ENCODE measurements around the gene MLLT11.

The MLLT11 gene

DNA sequence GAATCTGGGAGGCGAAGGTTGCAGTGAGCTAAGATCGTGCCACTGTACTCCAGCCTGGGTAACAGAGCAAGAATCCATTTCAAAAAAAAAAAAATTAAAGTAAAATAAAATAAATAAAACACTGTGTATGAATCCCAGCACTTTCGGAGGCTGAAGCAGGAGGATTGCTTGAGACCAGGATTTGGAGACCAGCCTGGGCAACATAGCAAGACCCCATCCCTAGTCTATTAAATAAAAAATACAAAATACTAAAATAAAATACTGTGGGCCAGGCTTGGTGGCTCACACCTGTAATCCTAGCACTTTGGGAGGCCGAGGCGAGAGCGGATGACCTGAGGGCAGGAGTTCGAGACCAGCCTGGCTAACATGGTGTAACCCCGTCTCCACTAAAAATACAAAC lies 28.0 kb upstream of the MLLT11 start:
- TF ChIP-seq, protein P1, sequence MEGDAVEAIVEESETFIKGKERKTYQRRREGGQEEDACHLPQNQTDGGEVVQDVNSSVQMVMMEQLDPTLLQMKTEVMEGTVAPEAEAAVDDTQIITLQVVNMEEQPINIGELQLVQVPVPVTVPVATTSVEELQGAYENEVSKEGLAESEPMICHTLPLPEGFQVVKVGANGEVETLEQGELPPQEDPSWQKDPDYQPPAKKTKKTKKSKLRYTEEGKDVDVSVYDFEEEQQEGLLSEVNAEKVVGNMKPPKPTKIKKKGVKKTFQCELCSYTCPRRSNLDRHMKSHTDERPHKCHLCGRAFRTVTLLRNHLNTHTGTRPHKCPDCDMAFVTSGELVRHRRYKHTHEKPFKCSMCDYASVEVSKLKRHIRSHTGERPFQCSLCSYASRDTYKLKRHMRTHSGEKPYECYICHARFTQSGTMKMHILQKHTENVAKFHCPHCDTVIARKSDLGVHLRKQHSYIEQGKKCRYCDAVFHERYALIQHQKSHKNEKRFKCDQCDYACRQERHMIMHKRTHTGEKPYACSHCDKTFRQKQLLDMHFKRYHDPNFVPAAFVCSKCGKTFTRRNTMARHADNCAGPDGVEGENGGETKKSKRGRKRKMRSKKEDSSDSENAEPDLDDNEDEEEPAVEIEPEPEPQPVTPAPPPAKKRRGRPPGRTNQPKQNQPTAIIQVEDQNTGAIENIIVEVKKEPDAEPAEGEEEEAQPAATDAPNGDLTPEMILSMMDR (conservative IDR thresholded peaks at IDR 0.05; ENCODE audit: low read depth, low read length) = no peak
- H3K4me3 ChIP-seq (ENCODE audit: low read length) = no peak overlapping the region
- no peak for DNase-seq (ENCODE audit: low read depth)

GRCh38 chr1:151035167-151035566 lies 25.0 kb upstream of the MLLT11 start:
- no peak overlapping the region for H3K4me3 ChIP-seq (ENCODE audit: low read length)
- TF ChIP-seq, protein P1 (conservative IDR thresholded peaks at IDR 0.05; ENCODE audit: low read depth, low read length) = no peak
- DNase-seq (ENCODE audit: low read depth) = no peak

GRCh38 chr1:151036356-151036755 lies 23.8 kb upstream of the MLLT11 start, which contains the start of gene BNIPL:
Gene BNIPL, plus strand, starts transcription at chr1:151036586. Its CDS starts 140 bp downstream, at chr1:151036726.
- no peak within 1 kb of the TSS for H3K4me3 ChIP-seq (ENCODE audit: low read length)
- TF ChIP-seq, protein P1 (conservative IDR thresholded peaks at IDR 0.05; ENCODE audit: low read depth, low read length) = no peak
- no peak for DNase-seq (ENCODE audit: low read depth)

GRCh38 chr1:151037032-151037431 lies 23.2 kb upstream of the MLLT11 start:
- TF ChIP-seq, protein P1 (conservative IDR thresholded peaks at IDR 0.05; ENCODE audit: low read depth, low read length) = no peak
- no peak for DNase-seq (ENCODE audit: low read depth)
- H3K4me3 ChIP-seq (ENCODE audit: low read length) = no peak overlapping the region

GRCh38 chr1:151039521-151039920 lies 20.7 kb upstream of the MLLT11 start:
- H3K4me3 ChIP-seq (ENCODE audit: low read length) = no peak overlapping the region
- no peak for DNase-seq (ENCODE audit: low read depth)
- TF ChIP-seq, protein P1 (conservative IDR thresholded peaks at IDR 0.05; ENCODE audit: low read depth, low read length) = no peak

GRCh38 chr1:151043163-151043562 lies 17.0 kb upstream of the MLLT11 start:
- TF ChIP-seq, protein P1 (conservative IDR thresholded peaks at IDR 0.05; ENCODE audit: low read depth, low read length) = no peak
- no peak for DNase-seq (ENCODE audit: low read depth)
- no peak overlapping the region for H3K4me3 ChIP-seq (ENCODE audit: low read length)

DNA sequence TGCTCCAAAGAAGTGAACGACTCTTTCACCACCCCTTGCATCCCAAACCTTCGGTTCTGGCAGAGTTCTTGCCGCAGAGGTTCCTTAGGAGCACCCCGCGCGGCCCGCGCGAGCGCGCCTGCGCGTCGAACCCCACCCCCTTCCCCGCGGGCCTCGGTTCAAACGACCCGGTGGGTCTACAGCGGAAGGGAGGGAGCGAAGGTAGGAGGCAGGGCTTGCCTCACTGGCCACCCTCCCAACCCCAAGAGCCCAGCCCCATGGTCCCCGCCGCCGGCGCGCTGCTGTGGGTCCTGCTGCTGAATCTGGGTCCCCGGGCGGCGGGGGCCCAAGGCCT lies 12.6 kb upstream of the MLLT11 start, which contains the start of gene C1orf56:
Gene C1orf56, plus strand, starts transcription at position 161 of the 334 bp plus-strand sequence. Its CDS starts 97 bp downstream, at position 258.
- peak within 1 kb of the TSS; percentile 79 for H3K4me3 ChIP-seq (ENCODE audit: low read length)
- DNase-seq (ENCODE audit: low read depth) = no peak
- TF ChIP-seq, protein P1 (conservative IDR thresholded peaks at IDR 0.05; ENCODE audit: low read depth, low read length) = no peak

Measured in retinal pigment epithelial cell (primary cell).